A549 (cell line): ENCODE measurements around the gene CELSR1.

Experiments used
- CTCF ChIP-seq: fragments of >200 bp; sonication (Bioruptor Twin); formaldehyde crosslinking; IDR thresholded peaks from 3 replicates; pipeline ENCODE4 v1.5.1; 2016
- EHMT2 ChIP-seq: fragments of 200-600 bp; sonication (generic); IDR thresholded peaks from 2 replicates; pipeline ENCODE4 v1.6.1; 2016; ENCODE audit warnings: antibody characterized with exemption, low read depth, mild to moderate bottlenecking, moderate library complexity
- EP300 ChIP-seq, 2 experiments: fragments of >200 bp; sonication (Bioruptor Twin); formaldehyde crosslinking; IDR thresholded peaks; 2 replicates in 1 of 2; 3 replicates in 1 of 2; pipeline ENCODE4 v1.6.1; 2016 to 2017
- MAX ChIP-seq: IDR thresholded peaks from 2 replicates; pipeline ENCODE4 v1.6.1; 2012
- POLR2A ChIP-seq: IDR thresholded peaks from 2 replicates; pipeline ENCODE4 v1.6.1; 2012; ENCODE audit warnings: mild to moderate bottlenecking, low read length
- USF2 ChIP-seq: fragments of 450-650 bp; IDR thresholded peaks from 2 replicates; pipeline ENCODE4 v1.6.1; 2014; ENCODE audit warnings: antibody characterized with exemption

GRCh38 chr22:46455446-46455845 lies 82.0 kb downstream of the CELSR1 start:
- TF ChIP-seq EP300 (IDR thresholded peaks at IDR 0.05) = no peak
- TF ChIP-seq EHMT2 = no peak
- TF ChIP-seq POLR2A = no peak
- TF ChIP-seq CTCF = no peak
- no peak for TF ChIP-seq MAX
- TF ChIP-seq USF2 = no peak
